Measurements from ENCODE around the gene SLC22A12.

SLC22A12 gene

DNA sequence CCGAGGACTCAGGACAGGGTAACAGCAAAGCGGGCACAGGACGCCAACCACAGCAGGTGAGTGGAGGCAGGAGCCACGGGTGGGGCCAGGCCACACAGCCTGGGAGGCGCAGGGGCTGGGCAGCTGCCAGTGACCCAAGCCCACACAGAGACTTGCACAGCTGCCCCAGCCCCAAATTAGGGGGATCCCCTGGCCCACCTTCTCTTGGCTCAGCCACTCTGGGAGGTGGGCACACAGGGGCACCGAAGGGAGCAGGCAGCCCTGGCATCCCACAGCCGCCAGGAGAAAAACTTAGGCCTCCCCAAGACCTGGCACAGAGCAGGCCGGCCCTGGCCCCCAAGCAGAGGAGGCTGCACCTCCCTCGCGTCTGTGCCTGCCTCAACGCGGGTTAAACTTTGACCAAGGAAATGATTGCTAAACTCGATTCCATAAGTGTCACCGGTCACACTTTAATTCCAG lies at the start of gene SLC22A12:
SLC22A12 (plus strand) TSS at position 458 of the 459 bp plus-strand sequence. CDS start 337 bp downstream, outside the sequence.
- H3K4me1 ChIP-seq (ENCODE audit: insufficient read depth, low read length) = no peaks in the 10 kb centered on the region
- no peak within 1 kb of the TSS for H3K9ac ChIP-seq (ENCODE audit: low read depth, low read length)
- H3K27me3 ChIP-seq (ENCODE audit: insufficient read depth, low read length) = no peaks in the 10 kb centered on the region; the same call in 1 of the 2 replicates
- no peak within 1 kb of the TSS for H3K27ac ChIP-seq (ENCODE audit: low read length)
- H3K36me3 ChIP-seq (ENCODE audit: insufficient read depth, low read depth, low read length) = no peaks in the 10 kb centered on the region
- no peak within 1 kb of the TSS for H3K4me3 ChIP-seq (ENCODE audit: low read length)
- peaks cover 17% of the 10 kb centered on the region for H3K9me3 ChIP-seq (ENCODE audit: insufficient read depth, low read depth, low read length)

DNA sequence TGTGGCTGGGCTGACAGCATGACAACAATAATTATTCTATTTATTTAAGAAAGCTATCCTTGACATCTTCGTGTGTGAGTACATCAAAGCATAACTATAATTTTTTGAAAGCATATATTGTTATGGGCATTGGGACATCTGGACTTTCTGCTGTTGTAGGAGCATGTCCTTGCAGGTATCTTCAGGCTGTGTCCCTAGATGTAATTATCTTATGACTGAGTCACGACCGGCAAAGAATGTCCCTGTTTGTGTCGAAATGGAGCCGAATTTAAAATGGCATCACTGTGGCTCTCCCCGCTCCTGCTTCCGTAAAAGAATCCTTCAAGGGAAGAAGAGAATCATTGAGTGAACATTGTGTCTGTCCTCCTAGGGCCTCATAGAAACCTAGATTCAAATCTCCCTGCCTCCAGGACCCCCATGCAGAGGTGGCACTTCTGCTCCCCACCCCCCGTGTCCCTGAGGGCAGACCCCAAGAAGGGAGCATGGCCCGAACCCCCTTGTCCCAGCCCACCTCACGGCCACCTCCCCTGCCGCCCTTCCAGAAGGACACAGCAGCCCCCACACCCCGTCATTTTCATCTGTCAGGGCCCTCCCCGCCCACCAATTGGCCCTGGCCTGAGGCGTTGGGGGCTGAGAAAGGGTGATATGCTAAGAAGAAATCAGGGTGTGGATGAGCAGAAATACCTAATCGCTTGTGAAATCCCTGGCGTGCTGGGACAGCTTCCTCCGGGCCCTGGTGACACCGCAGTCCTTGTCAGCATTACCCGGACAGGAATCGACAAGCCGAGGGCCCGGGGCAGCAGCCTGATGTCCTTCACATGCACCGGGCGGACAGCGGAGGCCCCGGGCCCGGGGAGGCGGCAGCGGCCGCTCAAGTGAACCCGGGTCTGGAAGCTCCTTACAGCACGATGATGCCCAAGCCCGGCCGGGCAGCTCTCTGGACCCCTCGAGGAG lies 48.6 kb upstream of the SLC22A12 start:
- H3K36me3 ChIP-seq (ENCODE audit: insufficient read depth, low read depth, low read length) = no peaks in the 10 kb centered on the region
- H3K9ac ChIP-seq (ENCODE audit: low read depth, low read length) = no peak overlapping the region
- H3K27me3 ChIP-seq (ENCODE audit: insufficient read depth, low read length) = no peaks in the 10 kb centered on the region; the same call in 1 of the 2 replicates
- no peak overlapping the region for H3K27ac ChIP-seq (ENCODE audit: low read length)
- no peak overlapping the region for H3K4me3 ChIP-seq (ENCODE audit: low read length)
- H3K9me3 ChIP-seq (ENCODE audit: insufficient read depth, low read depth, low read length) = no peaks in the 10 kb centered on the region
- peaks cover 2% of the 10 kb centered on the region; the same call in 1 of the 2 replicates for H3K4me1 ChIP-seq (ENCODE audit: insufficient read depth, low read length)

DNA sequence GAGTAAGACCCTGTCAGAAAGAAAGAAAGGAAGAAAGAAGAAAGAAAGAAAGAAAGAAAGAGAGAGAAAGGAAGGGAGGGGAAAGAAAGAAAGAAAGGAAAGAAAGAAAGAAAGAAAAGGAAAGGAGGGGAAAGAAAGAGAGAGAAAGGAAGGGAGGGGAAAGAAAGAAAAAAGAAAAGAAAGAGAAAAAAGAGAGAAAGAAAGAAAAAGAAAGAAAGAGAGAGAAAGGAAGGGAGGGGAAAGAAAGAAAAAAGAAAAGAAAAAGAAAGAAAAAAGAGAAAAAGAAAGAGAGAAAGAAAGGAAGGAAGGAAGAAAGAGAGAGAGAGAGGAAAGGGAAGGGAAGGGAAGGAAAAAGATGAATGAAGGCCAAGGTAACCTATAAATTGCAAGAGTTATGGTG lies 47.2 kb upstream of the SLC22A12 start:
- Histone ChIP-seq H3K4me1 (ENCODE audit: insufficient read depth, low read length) (peaks cover 2% of the 10 kb centered on the region; the same call in 1 of the 2 replicates), H3K36me3 (ENCODE audit: insufficient read depth, low read depth, low read length) (no peaks in the 10 kb centered on the region), H3K4me3 (ENCODE audit: low read length) (no peak overlapping the region), H3K27ac (ENCODE audit: low read length) (no peak overlapping the region), H3K27me3 (ENCODE audit: insufficient read depth, low read length) (no peaks in the 10 kb centered on the region; the same call in 1 of the 2 replicates), H3K9me3 (ENCODE audit: insufficient read depth, low read depth, low read length) (no peaks in the 10 kb centered on the region), H3K9ac (ENCODE audit: low read depth, low read length) (no peak overlapping the region)

DNA sequence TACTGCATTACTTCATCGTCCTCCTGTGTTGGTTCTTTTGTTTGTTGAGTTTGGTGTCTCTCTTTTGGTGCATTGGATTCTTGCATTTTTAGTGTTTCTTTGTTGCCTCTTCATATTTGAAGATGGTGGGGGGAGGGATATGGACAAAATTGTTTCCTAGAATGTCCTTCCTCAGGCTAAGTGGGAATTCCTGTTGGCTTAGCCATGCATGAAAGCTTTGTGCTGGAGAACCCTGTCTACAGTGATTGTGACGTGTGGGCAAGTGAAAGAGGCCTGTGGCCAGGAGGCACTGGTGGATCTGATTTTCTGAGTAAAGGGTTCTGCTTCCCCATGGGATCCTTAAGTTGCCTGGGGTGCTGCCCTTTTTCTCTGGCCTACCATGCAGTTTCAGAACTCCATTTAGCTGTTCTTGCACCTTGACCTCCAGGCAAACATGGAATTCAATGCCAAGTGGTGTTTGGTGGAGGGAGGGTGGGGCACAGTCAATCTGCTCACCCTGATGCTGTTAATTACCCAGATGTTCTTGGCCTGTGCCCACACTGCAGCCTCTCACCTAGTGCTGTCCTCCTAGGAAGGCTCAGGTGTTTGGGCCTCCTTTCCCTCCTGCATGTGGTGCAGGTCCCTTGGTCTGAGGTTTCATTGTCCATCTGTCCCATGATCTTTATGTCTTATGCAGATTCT lies 46.3 kb upstream of the SLC22A12 start:
- Histone ChIP-seq H3K4me3 (ENCODE audit: low read length) (no peak overlapping the region), H3K36me3 (ENCODE audit: insufficient read depth, low read depth, low read length) (no peaks in the 10 kb centered on the region), H3K4me1 (ENCODE audit: insufficient read depth, low read length) (peaks cover 2% of the 10 kb centered on the region; the same call in 1 of the 2 replicates), H3K9ac (ENCODE audit: low read depth, low read length) (no peak overlapping the region), H3K27ac (ENCODE audit: low read length) (no peak overlapping the region), H3K27me3 (ENCODE audit: insufficient read depth, low read length) (no peaks in the 10 kb centered on the region; the same call in 1 of the 2 replicates), H3K9me3 (ENCODE audit: insufficient read depth, low read depth, low read length) (no peaks in the 10 kb centered on the region)

DNA sequence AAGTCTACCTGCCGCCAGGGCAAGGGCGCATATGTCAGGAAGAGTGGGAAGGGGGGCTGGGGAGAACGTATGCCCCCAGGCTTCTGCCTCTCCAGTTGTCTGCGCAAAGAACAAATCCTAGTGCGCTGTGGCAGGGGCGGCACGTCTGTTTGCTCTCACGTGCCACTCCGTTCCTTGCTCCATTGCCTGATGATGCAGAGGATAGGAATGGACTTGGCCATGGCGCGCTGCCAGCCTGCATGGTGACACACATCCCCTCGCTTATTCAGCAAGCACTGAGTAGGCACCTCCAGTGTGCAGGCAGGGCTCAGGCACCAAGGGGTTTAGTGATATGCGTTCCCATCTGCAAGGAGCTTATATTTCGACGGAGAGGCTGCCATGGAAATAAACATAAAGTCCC lies 45.4 kb upstream of the SLC22A12 start:
- Histone ChIP-seq H3K36me3 (ENCODE audit: insufficient read depth, low read depth, low read length) (no peaks in the 10 kb centered on the region), H3K9ac (ENCODE audit: low read depth, low read length) (no peak overlapping the region), H3K27me3 (ENCODE audit: insufficient read depth, low read length) (no peaks in the 10 kb centered on the region; the same call in 1 of the 2 replicates), H3K9me3 (ENCODE audit: insufficient read depth, low read depth, low read length) (no peaks in the 10 kb centered on the region), H3K27ac (ENCODE audit: low read length) (no peak overlapping the region), H3K4me1 (ENCODE audit: insufficient read depth, low read length) (no peaks in the 10 kb centered on the region), H3K4me3 (ENCODE audit: low read length) (no peak overlapping the region)

DNA sequence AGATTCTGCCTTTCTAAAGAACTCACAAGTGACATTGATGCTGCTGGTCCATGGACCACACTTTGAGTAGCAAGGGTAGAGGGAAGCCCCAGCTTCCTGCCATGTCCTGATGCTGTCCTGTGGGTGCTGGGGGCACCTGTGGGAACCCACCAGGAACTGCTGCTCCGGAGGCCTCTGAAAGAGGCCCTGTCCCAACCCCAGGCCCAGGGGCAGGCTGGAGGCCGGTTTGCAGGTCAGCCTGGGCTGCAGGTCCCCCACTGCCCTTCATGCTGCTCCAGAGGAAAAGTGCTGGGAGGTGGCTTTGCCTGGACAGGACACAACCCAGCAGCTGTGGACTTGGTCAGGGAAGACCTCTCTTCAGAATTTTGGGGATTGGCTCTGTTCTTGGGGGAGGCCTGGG lies 44.8 kb upstream of the SLC22A12 start:
- Histone ChIP-seq H3K4me3 (ENCODE audit: low read length) (no peak overlapping the region), H3K9me3 (ENCODE audit: insufficient read depth, low read depth, low read length) (no peaks in the 10 kb centered on the region), H3K36me3 (ENCODE audit: insufficient read depth, low read depth, low read length) (no peaks in the 10 kb centered on the region), H3K27me3 (ENCODE audit: insufficient read depth, low read length) (no peaks in the 10 kb centered on the region; the same call in 1 of the 2 replicates), H3K27ac (ENCODE audit: low read length) (no peak overlapping the region), H3K9ac (ENCODE audit: low read depth, low read length) (no peak overlapping the region), H3K4me1 (ENCODE audit: insufficient read depth, low read length) (no peaks in the 10 kb centered on the region)

DNA sequence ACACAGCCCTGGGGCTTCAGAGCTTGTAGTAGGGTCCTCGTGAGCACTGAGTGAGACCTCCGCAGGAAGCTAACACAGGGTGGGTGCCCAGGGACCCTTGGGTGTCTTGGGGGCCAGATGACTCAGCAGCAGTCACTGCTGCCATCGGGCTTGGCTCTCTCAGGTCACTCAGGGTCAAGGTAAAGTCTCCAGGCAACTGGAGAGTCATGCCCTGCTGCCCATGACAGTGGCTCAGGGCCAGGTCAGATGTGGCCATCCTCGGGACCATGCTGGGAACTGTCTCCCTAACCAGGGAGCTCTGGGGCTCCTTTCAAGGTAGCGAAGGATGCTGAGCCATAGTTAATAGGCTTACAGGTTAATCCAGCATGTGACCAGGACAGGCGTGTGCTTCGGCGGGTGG lies 44.4 kb upstream of the SLC22A12 start:
- Histone ChIP-seq H3K9ac (ENCODE audit: low read depth, low read length) (no peak overlapping the region), H3K9me3 (ENCODE audit: insufficient read depth, low read depth, low read length) (no peaks in the 10 kb centered on the region), H3K36me3 (ENCODE audit: insufficient read depth, low read depth, low read length) (no peaks in the 10 kb centered on the region), H3K4me1 (ENCODE audit: insufficient read depth, low read length) (no peaks in the 10 kb centered on the region), H3K27me3 (ENCODE audit: insufficient read depth, low read length) (no peaks in the 10 kb centered on the region; the same call in 1 of the 2 replicates), H3K27ac (ENCODE audit: low read length) (no peak overlapping the region), H3K4me3 (ENCODE audit: low read length) (no peak overlapping the region)

DNA sequence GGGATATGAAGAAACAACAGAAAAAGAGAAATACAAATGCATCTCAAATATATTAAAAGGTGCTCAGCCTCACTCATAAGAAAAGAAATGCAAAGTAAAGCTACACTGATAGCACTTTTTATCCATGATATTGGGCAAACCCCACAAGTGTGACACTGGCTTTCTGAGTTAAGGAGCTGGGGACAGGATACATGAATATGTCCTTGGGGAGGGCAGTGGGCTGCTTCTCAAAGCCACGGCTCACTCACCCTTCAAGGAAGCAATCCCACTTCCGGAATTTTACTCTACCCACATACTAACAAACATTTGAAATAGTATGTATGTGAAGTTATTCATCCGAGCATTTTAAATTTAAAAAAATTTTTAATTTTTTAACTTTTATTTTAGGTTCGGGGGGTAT lies 41.1 kb upstream of the SLC22A12 start:
- Histone ChIP-seq H3K27ac (ENCODE audit: low read length) (no peak overlapping the region), H3K4me3 (ENCODE audit: low read length) (no peak overlapping the region), H3K27me3 (ENCODE audit: insufficient read depth, low read length) (no peaks in the 10 kb centered on the region; the same call in 1 of the 2 replicates), H3K9ac (ENCODE audit: low read depth, low read length) (no peak overlapping the region), H3K4me1 (ENCODE audit: insufficient read depth, low read length) (no peaks in the 10 kb centered on the region), H3K9me3 (ENCODE audit: insufficient read depth, low read depth, low read length) (peaks cover 4% of the 10 kb centered on the region; the same call in 1 of the 2 replicates), H3K36me3 (ENCODE audit: insufficient read depth, low read depth, low read length) (no peaks in the 10 kb centered on the region)

DNA sequence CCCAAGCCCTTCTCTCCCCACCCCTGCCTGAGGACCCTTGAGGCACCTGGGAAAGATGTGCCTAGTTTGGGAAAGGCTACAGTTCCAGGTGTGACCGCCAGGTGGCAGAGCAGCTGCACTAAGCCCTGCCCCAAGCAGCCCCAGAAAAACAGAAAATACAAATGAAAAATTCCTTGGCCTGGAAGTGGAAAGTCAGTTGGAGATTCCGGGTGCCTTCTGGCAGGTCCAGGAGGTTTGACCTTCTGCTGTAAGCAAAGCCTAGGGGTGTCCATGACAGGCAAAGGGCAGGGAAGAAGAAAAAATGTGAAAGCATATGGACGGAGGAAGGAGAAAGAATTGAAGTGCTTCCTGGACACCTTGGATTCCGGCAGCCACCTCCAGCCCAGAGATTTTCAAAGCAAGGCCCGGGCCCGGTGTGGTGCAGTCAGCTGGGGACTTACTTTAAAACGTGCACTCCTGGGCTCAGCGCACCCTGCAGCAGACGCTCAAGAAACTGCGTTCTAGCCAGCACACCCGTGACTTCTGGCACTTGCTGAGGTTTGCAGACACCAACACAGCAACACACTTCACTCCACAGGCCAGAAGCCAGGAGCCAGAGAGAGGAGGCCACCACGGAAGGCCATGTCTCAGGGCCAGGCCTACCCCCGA lies 37.3 kb upstream of the SLC22A12 start:
- H3K27me3 ChIP-seq (ENCODE audit: insufficient read depth, low read length) = no peaks in the 10 kb centered on the region
- no peaks in the 10 kb centered on the region for H3K36me3 ChIP-seq (ENCODE audit: insufficient read depth, low read depth, low read length)
- H3K9ac ChIP-seq (ENCODE audit: low read depth, low read length) = no peak overlapping the region
- H3K4me1 ChIP-seq (ENCODE audit: insufficient read depth, low read length) = peaks cover 7% of the 10 kb centered on the region; the same call in 1 of the 2 replicates
- H3K27ac ChIP-seq (ENCODE audit: low read length) = no peak overlapping the region
- H3K4me3 ChIP-seq (ENCODE audit: low read length) = no peak overlapping the region
- H3K9me3 ChIP-seq (ENCODE audit: insufficient read depth, low read depth, low read length) = peaks cover 4% of the 10 kb centered on the region; the same call in 1 of the 2 replicates

DNA sequence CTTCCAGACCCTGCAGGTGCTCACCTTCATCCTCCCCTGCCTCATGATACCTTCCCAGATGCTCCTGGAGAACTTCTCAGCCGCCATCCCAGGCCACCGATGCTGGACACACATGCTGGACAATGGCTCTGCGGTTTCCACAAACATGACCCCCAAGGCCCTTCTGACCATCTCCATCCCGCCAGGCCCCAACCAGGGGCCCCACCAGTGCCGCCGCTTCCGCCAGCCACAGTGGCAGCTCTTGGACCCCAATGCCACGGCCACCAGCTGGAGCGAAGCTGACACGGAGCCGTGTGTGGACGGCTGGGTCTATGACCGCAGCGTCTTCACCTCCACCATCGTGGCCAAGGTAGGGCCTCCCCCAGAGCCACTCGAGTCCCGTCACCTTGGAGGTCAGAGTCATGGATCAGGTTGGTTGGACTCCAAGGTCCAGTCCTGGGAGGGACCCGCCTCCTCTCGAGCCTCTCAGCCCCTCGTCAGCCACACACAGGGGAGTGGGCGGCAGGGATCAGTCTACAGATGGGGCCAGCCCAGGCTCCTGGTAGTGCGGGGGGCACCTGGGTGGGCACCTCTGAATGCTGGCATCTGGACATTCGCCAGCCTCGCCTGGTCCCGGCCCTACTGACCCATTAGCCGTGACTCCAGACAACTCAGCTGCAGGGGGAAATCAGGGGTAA lies 34.8 kb upstream of the SLC22A12 start:
- peaks cover 18% of the 10 kb centered on the region; the same call in 1 of the 2 replicates for H3K4me1 ChIP-seq (ENCODE audit: insufficient read depth, low read length)
- H3K36me3 ChIP-seq (ENCODE audit: insufficient read depth, low read depth, low read length) = no peaks in the 10 kb centered on the region
- H3K27me3 ChIP-seq (ENCODE audit: insufficient read depth, low read length) = no peaks in the 10 kb centered on the region
- peaks cover 4% of the 10 kb centered on the region; the same call in 1 of the 2 replicates for H3K9me3 ChIP-seq (ENCODE audit: insufficient read depth, low read depth, low read length)
- no peak overlapping the region for H3K4me3 ChIP-seq (ENCODE audit: low read length)
- H3K27ac ChIP-seq (ENCODE audit: low read length) = no peak overlapping the region
- H3K9ac ChIP-seq (ENCODE audit: low read depth, low read length) = no peak overlapping the region

Measured in iPS-20b (cell line).